ENCODE results near the gene ADAMTSL5. TPM values are rescaled to one million over a fixed set of nuclear protein-coding genes. Genes with fewer than 3 reads are reported as not detected.

The ADAMTSL5 gene
- total RNA-seq, 2 donors from 2014 or later: 1.2 to 1.8 TPM

DNA sequence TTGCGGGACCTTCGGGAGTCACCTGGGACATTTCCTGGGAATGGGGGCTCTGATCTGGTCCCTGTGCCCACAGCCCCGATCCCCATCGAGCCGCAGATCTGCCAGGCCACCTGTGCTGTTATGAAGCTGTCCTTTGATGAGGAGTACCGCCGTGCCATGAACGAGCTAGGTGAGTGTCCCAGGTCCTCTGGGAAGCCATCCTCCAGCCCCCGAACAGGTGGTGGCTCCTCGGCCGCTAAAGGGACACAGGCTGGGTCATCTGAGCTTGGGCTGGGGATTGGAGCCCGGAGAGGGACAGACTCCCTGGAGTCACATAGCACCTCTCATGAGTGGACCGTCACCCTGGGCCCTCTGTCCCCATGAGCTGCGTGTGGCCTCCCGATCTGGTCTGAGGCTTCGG is 54.9 kb downstream of the ADAMTSL5 start:
- no peak overlapping the region for H3K27ac Mint-ChIP-seq
- H3K9me3 Mint-ChIP-seq: no peaks in the 10 kb centered on the region
- H3K4me1 Mint-ChIP-seq (ENCODE audit: low read depth in 2 of 2): peaks cover 0 to 9% of the 10 kb centered on the region in 2 donors
- DNase-seq (ENCODE audit: low spot score) (no peak), ATAC-seq (no peak)
- H3K4me3 Mint-ChIP-seq: no peak overlapping the region
- no peaks in the 10 kb centered on the region for H3K36me3 Mint-ChIP-seq
- peaks cover 7 to 16% of the 10 kb centered on the region in 2 donors for H3K27me3 Mint-ChIP-seq

- no peaks in the 10 kb centered on the region for H3K36me3 Mint-ChIP-seq
- no peak for ATAC-seq
- peaks cover 0 to 9% of the 10 kb centered on the region in 2 donors for H3K4me1 Mint-ChIP-seq (ENCODE audit: low read depth in 2 of 2)
- peaks cover 7 to 16% of the 10 kb centered on the region in 2 donors for H3K27me3 Mint-ChIP-seq
- no peak overlapping the region for H3K4me3 Mint-ChIP-seq
- no peaks in the 10 kb centered on the region for H3K9me3 Mint-ChIP-seq
- no peak overlapping the region for H3K27ac Mint-ChIP-seq
- no peak for DNase-seq (ENCODE audit: low spot score)
These were observed 55.6 kb downstream of the ADAMTSL5 start for GRCh38 chr19:1457031-1457739.

GRCh38 chr19:1456121-1456900 is 56.5 kb downstream of the ADAMTSL5 start:
- Mint-ChIP-seq H3K9me3 (no peaks in the 10 kb centered on the region), H3K36me3 (no peaks in the 10 kb centered on the region), H3K27ac (no peak overlapping the region), H3K27me3 (peaks cover 7 to 18% of the 10 kb centered on the region in 2 donors), H3K4me1 (ENCODE audit: low read depth in 2 of 2) (peaks cover 0 to 9% of the 10 kb centered on the region in 2 donors), H3K4me3 (no peak overlapping the region)
- DNase-seq (ENCODE audit: low spot score) (no peak), ATAC-seq (no peak)

- DNase-seq (ENCODE audit: low spot score) (no peak), ATAC-seq (peak; percentile 60 to 81)
- peaks cover 15 to 24% of the 10 kb centered on the region in 2 donors for H3K27me3 Mint-ChIP-seq
- no peaks in the 10 kb centered on the region for H3K9me3 Mint-ChIP-seq
- no peaks in the 10 kb centered on the region for H3K36me3 Mint-ChIP-seq
- peaks cover 0 to 14% of the 10 kb centered on the region in 2 donors for H3K4me1 Mint-ChIP-seq (ENCODE audit: low read depth in 2 of 2)
- H3K27ac Mint-ChIP-seq: no peak overlapping the region
- H3K4me3 Mint-ChIP-seq: no peak overlapping the region
These were observed 57.3 kb downstream of the ADAMTSL5 start for GRCh38 chr19:1455336-1456120.

Other genes with a start within 250 kb of the ADAMTSL5 start
- 100 to 1,000 TPM; 226 to 251 TPM for gene CIRBP, start 243.7 kb downstream of the ADAMTSL5 start, total RNA-seq
- gene FAM174C, start 237.5 kb downstream of the ADAMTSL5 start, total RNA-seq: 10 to 100 TPM; 59.5 to 94.2 TPM
- not detected for gene EFNA2, start 227.1 kb downstream of the ADAMTSL5 start, total RNA-seq
- 10 to 100 TPM; 89.1 to 89.5 TPM for gene NDUFS7, start 129.1 kb downstream of the ADAMTSL5 start, total RNA-seq
- 10 to 100 TPM in 1 of 2 donors, 1 to 10 TPM in 1; 5.2 to 15.6 TPM for gene GAMT, start 111.5 kb downstream of the ADAMTSL5 start, total RNA-seq
- 100 to 1,000 TPM; 233 to 282 TPM for gene DAZAP1, start 105.4 kb downstream of the ADAMTSL5 start, total RNA-seq
- gene RPS15, start 74.6 kb downstream of the ADAMTSL5 start, total RNA-seq: 1,000 to 10,000 TPM in 1 of 2 donors, 100 to 1,000 TPM in 1; 757 to 1,081 TPM
- under 1 TPM; 0.05 to 0.17 TPM for gene APC2, start 62.9 kb downstream of the ADAMTSL5 start, total RNA-seq
- 10 to 100 TPM; 45.1 to 58.4 TPM for gene C19orf25, start 33.8 kb downstream of the ADAMTSL5 start, total RNA-seq
- gene PCSK4, start 22.7 kb downstream of the ADAMTSL5 start, total RNA-seq: 1 to 10 TPM; 1.2 to 2.3 TPM
- gene REEP6, start 21.8 kb downstream of the ADAMTSL5 start, total RNA-seq: 1 to 10 TPM; 1.7 to 3.2 TPM
- gene PLK5, start 11.1 kb upstream of the ADAMTSL5 start, total RNA-seq: not detected
- 1 to 10 TPM; 6.8 to 7.4 TPM for gene MEX3D, start 55.3 kb upstream of the ADAMTSL5 start, total RNA-seq
- 100 to 1,000 TPM in 1 of 2 donors, 10 to 100 TPM in 1; 92.5 to 233 TPM for gene MBD3, start 79.8 kb upstream of the ADAMTSL5 start, total RNA-seq
- gene UQCR11, start 92.4 kb upstream of the ADAMTSL5 start, total RNA-seq: 100 to 1,000 TPM; 179 to 184 TPM
- gene TCF3, start 139.6 kb upstream of the ADAMTSL5 start, total RNA-seq: 10 to 100 TPM; 60.4 to 87.9 TPM
- gene ONECUT3, start 240.5 kb upstream of the ADAMTSL5 start, total RNA-seq: not detected